HEK293 (cell line): Measurements from ENCODE around the gene CLCN2.

Experiments used
- GLIS2 ChIP-seq: fragments of 450-650 bp; formaldehyde crosslinking; IDR thresholded peaks from 2 replicates; pipeline ENCODE4 v1.5.1; 2016; ENCODE audit warnings: missing biosample characterization, missing genetic modification characterization
- ZBTB1 ChIP-seq: fragments of 450-650 bp; formaldehyde crosslinking; IDR thresholded peaks from 2 replicates; pipeline ENCODE4 v1.5.1; 2016; ENCODE audit warnings: missing biosample characterization, missing genetic modification characterization
- ZNF10 ChIP-seq: fragments of 450-650 bp; formaldehyde crosslinking; IDR thresholded peaks from 2 replicates; pipeline ENCODE4 v1.5.1; 2017; ENCODE audit warnings: missing biosample characterization, missing genetic modification characterization
- ZNF175 ChIP-seq: fragments of 450-650 bp; formaldehyde crosslinking; IDR thresholded peaks from 2 replicates; pipeline ENCODE4 v1.5.1; 2016; ENCODE audit warnings: missing biosample characterization, missing genetic modification characterization
- ZNF223 ChIP-seq: fragments of 450-650 bp; formaldehyde crosslinking; IDR thresholded peaks from 2 replicates; pipeline ENCODE4 v1.5.1; 2016; ENCODE audit warnings: missing biosample characterization, missing genetic modification characterization
- ZNF239 ChIP-seq: fragments of 450-650 bp; formaldehyde crosslinking; IDR thresholded peaks from 2 replicates; pipeline ENCODE4 v1.5.1; 2016; ENCODE audit warnings: missing biosample characterization, missing genetic modification characterization
- ZNF24 ChIP-seq: fragments of 450-650 bp; formaldehyde crosslinking; IDR thresholded peaks from 2 replicates; pipeline ENCODE4 v1.5.1; 2016; ENCODE audit warnings: missing biosample characterization, missing genetic modification characterization
- ZNF501 ChIP-seq: fragments of 450-650 bp; formaldehyde crosslinking; IDR thresholded peaks from 2 replicates; pipeline ENCODE4 v1.5.1; 2016; ENCODE audit warnings: missing biosample characterization, missing genetic modification characterization
- ZNF776 ChIP-seq: fragments of 450-650 bp; formaldehyde crosslinking; IDR thresholded peaks from 2 replicates; pipeline ENCODE4 v1.5.0; 2017; ENCODE audit warnings: missing biosample characterization, missing genetic modification characterization, borderline replicate concordance
- ZNF792 ChIP-seq: fragments of 450-650 bp; formaldehyde crosslinking; IDR thresholded peaks from 2 replicates; pipeline ENCODE4 v1.5.1; 2016; ENCODE audit warnings: missing biosample characterization, missing genetic modification characterization
- TF ChIP-seq, protein P1 (sequence below): fragments of 450-650 bp; formaldehyde crosslinking; IDR thresholded peaks from 2 replicates; pipeline ENCODE4 v1.5.1; 2016; ENCODE audit warnings: missing biosample characterization, missing genetic modification characterization
- TF ChIP-seq, protein P2 (sequence below): fragments of 450-650 bp; formaldehyde crosslinking; IDR thresholded peaks from 2 replicates; pipeline ENCODE4 v1.5.1; 2016; ENCODE audit warnings: missing biosample characterization, missing genetic modification characterization
- TF ChIP-seq, protein P3 (sequence below): fragments of 450-650 bp; IDR thresholded peaks from 2 replicates; pipeline ENCODE4 v1.5.1; 2018; ENCODE audit warnings: missing biosample characterization, mild to moderate bottlenecking, missing genetic modification characterization
- TF ChIP-seq, protein P4 (sequence below): fragments of 450-650 bp; formaldehyde crosslinking; IDR thresholded peaks from 2 replicates; pipeline ENCODE4 v1.5.1; 2016; ENCODE audit warnings: missing biosample characterization, missing genetic modification characterization, borderline replicate concordance

DNA sequence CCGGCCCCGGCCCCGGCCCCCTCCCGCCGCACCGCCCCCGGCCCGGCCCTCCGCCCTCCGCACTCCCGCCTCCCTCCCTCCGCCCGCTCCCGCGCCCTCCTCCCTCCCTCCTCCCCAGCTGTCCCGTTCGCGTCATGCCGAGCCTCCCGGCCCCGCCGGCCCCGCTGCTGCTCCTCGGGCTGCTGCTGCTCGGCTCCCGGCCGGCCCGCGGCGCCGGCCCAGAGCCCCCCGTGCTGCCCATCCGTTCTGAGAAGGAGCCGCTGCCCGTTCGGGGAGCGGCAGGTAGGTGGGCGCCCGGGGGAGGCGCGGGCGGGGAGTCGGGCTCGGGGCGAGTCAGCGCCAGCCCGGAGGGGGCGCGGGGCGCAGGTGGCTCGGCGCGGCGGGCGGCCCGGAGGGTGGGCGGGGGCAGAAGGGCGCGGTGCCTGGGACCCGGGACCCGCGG is 18.8 kb upstream of the CLCN2 start:
- TF ChIP-seq ZNF792 (tag by site-specific recombination) = no peak
- TF ChIP-seq GLIS2 (tag by site-specific recombination) = no peak
- TF ChIP-seq ZNF24 (tag by site-specific recombination) = no peak
- TF ChIP-seq ZNF223 (tag by site-specific recombination) = no peak
- TF ChIP-seq, protein P1, sequence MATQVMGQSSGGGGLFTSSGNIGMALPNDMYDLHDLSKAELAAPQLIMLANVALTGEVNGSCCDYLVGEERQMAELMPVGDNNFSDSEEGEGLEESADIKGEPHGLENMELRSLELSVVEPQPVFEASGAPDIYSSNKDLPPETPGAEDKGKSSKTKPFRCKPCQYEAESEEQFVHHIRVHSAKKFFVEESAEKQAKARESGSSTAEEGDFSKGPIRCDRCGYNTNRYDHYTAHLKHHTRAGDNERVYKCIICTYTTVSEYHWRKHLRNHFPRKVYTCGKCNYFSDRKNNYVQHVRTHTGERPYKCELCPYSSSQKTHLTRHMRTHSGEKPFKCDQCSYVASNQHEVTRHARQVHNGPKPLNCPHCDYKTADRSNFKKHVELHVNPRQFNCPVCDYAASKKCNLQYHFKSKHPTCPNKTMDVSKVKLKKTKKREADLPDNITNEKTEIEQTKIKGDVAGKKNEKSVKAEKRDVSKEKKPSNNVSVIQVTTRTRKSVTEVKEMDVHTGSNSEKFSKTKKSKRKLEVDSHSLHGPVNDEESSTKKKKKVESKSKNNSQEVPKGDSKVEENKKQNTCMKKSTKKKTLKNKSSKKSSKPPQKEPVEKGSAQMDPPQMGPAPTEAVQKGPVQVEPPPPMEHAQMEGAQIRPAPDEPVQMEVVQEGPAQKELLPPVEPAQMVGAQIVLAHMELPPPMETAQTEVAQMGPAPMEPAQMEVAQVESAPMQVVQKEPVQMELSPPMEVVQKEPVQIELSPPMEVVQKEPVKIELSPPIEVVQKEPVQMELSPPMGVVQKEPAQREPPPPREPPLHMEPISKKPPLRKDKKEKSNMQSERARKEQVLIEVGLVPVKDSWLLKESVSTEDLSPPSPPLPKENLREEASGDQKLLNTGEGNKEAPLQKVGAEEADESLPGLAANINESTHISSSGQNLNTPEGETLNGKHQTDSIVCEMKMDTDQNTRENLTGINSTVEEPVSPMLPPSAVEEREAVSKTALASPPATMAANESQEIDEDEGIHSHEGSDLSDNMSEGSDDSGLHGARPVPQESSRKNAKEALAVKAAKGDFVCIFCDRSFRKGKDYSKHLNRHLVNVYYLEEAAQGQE (tag by site-specific recombination) = no peak
- TF ChIP-seq ZNF10 (tag by site-specific recombination) = no peak
- no peak for TF ChIP-seq ZNF501
- TF ChIP-seq, protein P2, sequence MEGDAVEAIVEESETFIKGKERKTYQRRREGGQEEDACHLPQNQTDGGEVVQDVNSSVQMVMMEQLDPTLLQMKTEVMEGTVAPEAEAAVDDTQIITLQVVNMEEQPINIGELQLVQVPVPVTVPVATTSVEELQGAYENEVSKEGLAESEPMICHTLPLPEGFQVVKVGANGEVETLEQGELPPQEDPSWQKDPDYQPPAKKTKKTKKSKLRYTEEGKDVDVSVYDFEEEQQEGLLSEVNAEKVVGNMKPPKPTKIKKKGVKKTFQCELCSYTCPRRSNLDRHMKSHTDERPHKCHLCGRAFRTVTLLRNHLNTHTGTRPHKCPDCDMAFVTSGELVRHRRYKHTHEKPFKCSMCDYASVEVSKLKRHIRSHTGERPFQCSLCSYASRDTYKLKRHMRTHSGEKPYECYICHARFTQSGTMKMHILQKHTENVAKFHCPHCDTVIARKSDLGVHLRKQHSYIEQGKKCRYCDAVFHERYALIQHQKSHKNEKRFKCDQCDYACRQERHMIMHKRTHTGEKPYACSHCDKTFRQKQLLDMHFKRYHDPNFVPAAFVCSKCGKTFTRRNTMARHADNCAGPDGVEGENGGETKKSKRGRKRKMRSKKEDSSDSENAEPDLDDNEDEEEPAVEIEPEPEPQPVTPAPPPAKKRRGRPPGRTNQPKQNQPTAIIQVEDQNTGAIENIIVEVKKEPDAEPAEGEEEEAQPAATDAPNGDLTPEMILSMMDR (tag by site-specific recombination) = no peak
- no peak for TF ChIP-seq ZNF175
- TF ChIP-seq, protein P3, sequence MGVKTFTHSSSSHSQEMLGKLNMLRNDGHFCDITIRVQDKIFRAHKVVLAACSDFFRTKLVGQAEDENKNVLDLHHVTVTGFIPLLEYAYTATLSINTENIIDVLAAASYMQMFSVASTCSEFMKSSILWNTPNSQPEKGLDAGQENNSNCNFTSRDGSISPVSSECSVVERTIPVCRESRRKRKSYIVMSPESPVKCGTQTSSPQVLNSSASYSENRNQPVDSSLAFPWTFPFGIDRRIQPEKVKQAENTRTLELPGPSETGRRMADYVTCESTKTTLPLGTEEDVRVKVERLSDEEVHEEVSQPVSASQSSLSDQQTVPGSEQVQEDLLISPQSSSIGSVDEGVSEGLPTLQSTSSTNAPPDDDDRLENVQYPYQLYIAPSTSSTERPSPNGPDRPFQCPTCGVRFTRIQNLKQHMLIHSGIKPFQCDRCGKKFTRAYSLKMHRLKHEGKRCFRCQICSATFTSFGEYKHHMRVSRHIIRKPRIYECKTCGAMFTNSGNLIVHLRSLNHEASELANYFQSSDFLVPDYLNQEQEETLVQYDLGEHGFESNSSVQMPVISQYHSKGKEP (tag by site-specific recombination) = no peak
- no peak for TF ChIP-seq ZBTB1 (tag by site-specific recombination)
- no peak for TF ChIP-seq ZNF239 (tag by site-specific recombination)
- TF ChIP-seq, protein P4, sequence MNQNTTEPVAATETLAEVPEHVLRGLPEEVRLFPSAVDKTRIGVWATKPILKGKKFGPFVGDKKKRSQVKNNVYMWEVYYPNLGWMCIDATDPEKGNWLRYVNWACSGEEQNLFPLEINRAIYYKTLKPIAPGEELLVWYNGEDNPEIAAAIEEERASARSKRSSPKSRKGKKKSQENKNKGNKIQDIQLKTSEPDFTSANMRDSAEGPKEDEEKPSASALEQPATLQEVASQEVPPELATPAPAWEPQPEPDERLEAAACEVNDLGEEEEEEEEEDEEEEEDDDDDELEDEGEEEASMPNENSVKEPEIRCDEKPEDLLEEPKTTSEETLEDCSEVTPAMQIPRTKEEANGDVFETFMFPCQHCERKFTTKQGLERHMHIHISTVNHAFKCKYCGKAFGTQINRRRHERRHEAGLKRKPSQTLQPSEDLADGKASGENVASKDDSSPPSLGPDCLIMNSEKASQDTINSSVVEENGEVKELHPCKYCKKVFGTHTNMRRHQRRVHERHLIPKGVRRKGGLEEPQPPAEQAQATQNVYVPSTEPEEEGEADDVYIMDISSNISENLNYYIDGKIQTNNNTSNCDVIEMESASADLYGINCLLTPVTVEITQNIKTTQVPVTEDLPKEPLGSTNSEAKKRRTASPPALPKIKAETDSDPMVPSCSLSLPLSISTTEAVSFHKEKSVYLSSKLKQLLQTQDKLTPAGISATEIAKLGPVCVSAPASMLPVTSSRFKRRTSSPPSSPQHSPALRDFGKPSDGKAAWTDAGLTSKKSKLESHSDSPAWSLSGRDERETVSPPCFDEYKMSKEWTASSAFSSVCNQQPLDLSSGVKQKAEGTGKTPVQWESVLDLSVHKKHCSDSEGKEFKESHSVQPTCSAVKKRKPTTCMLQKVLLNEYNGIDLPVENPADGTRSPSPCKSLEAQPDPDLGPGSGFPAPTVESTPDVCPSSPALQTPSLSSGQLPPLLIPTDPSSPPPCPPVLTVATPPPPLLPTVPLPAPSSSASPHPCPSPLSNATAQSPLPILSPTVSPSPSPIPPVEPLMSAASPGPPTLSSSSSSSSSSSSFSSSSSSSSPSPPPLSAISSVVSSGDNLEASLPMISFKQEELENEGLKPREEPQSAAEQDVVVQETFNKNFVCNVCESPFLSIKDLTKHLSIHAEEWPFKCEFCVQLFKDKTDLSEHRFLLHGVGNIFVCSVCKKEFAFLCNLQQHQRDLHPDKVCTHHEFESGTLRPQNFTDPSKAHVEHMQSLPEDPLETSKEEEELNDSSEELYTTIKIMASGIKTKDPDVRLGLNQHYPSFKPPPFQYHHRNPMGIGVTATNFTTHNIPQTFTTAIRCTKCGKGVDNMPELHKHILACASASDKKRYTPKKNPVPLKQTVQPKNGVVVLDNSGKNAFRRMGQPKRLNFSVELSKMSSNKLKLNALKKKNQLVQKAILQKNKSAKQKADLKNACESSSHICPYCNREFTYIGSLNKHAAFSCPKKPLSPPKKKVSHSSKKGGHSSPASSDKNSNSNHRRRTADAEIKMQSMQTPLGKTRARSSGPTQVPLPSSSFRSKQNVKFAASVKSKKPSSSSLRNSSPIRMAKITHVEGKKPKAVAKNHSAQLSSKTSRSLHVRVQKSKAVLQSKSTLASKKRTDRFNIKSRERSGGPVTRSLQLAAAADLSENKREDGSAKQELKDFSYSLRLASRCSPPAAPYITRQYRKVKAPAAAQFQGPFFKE (tag by site-specific recombination) = no peak
- no peak for TF ChIP-seq ZNF776 (tag by site-specific recombination)
